ENCODE data around the gene TIAM1.

TIAM1 gene

DNA sequence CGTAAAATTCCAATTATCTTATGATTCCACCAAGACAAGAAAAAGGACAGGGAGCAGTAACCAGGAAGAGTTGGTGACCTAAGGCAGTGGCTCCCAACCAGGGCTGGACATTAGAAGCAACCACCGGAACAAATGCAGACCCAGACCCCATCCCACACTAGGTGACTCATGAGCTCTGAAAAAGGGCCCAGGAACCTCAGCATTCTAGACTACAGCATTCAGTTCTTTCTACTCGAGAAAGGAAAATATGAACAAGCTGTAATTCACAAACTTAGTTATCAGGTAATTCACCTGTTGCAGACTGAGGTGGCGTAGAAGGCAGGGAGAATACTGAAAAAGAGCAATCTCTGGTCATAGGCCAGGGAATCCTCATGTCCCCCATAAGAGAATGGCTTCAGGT is 167.3 kb downstream of the TIAM1 start:
- TF ChIP-seq, protein P1, sequence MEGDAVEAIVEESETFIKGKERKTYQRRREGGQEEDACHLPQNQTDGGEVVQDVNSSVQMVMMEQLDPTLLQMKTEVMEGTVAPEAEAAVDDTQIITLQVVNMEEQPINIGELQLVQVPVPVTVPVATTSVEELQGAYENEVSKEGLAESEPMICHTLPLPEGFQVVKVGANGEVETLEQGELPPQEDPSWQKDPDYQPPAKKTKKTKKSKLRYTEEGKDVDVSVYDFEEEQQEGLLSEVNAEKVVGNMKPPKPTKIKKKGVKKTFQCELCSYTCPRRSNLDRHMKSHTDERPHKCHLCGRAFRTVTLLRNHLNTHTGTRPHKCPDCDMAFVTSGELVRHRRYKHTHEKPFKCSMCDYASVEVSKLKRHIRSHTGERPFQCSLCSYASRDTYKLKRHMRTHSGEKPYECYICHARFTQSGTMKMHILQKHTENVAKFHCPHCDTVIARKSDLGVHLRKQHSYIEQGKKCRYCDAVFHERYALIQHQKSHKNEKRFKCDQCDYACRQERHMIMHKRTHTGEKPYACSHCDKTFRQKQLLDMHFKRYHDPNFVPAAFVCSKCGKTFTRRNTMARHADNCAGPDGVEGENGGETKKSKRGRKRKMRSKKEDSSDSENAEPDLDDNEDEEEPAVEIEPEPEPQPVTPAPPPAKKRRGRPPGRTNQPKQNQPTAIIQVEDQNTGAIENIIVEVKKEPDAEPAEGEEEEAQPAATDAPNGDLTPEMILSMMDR (IDR thresholded peaks at IDR 0.05): no peak

DNA sequence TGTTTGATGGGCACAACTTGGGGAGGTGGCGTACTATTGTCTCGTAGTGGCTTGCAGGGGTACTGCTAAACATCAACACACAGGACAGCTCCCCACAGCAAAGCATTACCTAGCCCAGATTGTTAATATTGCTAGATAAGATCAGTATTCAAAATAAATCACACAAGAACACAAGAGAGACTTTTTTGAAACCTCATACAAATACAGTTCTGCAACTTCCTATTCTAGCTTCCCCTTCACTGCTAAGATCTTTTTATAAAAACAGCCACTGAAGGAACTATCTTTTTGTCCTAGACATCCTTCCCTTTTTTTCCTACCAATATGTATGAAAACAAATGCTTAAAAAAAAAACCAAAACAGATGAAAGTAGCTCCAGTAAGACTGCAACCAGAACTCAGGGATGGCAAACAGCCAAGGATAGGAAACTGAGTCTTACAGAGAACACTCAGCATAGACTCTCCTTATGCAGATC is 167.9 kb downstream of the TIAM1 start:
- TF ChIP-seq, protein P1 (IDR thresholded peaks at IDR 0.05): no peak

DNA sequence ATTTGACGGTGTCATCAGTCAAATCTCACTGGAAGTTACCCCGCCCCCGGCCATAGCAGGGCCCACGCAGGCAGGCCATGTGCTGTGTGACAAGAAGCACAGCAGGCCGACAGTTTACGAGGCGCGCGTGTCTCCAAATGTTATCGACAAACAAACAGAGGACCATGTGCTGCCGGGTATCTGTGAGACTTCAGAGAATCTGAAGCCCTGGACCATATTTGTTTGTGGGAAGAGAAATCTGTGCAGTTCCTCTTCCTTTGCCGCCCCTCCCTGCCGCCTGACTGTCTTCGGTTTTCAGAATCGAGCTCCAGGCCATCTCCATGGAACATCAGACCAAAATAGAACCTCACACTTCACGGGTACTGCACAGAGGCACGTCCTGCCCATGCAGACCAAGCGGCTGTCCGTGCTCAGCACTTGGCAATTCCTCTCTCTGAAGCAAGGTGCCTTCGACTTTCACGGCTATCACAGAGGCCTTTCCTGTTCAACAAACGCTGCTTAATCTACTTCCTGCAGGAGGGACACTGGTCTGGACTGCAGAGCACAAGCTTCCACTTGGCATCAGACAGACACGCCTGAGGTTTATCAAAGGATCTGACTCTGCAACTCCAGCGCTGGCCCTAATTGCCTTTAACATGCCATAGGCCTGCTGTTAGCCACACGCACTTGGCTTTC is 170.0 kb downstream of the TIAM1 start:
- TF ChIP-seq, protein P1 (IDR thresholded peaks at IDR 0.05): no peak

DNA sequence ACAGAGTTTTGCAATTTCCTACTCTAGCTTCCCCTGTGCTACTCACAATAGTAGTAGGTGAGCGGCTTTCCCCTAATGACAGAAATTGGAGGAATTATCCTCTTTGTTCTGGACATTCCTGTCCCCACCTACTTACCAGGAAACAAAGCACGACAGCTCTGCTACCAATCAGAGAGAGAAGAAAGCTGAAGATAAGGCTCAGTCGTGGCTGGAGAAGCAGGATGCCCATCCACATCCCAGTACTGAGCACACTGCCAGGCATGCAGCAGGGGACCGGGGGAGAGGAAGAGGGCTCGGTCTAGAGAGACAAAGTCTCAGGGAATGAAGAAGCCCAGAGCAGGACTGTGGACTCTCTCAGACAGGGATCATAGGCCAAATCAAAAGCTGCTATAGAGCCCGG is 171.7 kb downstream of the TIAM1 start:
- TF ChIP-seq, protein P1 (IDR thresholded peaks at IDR 0.05): no peak

DNA sequence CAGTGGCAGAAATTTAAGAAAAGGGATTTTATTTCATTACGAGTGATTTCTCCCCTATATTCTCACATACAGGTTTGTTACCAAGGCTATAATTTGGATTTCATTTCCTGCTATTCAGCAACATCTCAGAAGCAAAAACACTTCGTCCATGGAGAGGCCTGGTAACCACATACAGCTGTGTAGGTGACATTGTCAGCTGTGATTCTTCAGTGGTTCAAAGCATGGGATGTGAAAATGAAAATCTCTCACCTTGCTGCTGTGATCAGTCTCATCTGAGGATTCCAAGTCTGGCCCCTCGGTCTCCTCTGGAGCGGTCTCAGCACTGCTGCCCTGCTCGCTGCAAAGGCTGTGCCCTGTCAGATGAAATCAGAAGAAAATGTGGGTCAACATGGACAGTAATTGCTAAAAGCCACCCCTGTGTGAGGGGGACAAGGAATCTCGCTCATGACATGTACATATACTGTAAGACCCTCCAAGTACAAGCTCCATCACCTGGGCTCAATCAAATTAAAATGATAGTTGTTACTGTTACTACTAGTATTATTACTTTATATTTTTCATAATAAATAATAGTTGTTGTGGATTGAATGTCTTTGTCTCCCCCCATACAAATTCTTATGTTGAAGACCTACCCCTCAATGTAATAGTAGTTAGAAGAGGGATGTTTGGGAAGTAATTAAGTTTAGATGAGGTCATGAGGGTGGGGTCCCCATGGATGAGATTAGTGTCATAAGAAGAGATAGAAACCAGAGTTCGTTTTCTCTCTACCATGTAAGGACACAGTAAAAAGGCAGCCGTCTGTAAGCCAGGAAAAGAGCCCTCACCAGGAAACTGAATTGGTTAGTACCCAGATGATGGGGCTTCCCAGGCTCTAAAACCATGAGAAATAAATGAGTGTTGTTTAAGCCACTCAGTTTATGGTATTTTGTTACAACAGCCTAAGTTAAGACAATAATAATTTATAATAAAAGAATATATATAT is 179.1 kb downstream of the TIAM1 start:
- TF ChIP-seq, protein P1 (IDR thresholded peaks at IDR 0.05): no peak

DNA sequence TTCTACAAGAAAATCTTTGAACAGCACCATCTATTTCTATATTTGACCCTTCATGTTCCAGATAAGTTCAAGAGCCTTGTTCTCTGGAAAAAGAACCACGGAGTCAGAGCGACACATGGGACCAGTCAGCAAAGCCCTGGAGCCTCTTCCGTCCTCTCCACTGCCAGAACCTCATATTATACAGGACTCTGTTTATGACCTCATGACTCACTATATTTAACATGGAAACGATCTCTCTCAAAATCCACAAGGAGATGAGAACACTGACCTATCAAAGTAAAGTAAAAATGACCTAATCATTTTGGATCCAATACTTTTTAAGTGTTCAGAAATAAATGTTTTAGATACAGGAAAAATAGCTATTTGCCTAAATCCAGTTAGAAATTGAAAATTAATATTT is 181.2 kb downstream of the TIAM1 start:
- TF ChIP-seq, protein P1 (IDR thresholded peaks at IDR 0.05): no peak

DNA sequence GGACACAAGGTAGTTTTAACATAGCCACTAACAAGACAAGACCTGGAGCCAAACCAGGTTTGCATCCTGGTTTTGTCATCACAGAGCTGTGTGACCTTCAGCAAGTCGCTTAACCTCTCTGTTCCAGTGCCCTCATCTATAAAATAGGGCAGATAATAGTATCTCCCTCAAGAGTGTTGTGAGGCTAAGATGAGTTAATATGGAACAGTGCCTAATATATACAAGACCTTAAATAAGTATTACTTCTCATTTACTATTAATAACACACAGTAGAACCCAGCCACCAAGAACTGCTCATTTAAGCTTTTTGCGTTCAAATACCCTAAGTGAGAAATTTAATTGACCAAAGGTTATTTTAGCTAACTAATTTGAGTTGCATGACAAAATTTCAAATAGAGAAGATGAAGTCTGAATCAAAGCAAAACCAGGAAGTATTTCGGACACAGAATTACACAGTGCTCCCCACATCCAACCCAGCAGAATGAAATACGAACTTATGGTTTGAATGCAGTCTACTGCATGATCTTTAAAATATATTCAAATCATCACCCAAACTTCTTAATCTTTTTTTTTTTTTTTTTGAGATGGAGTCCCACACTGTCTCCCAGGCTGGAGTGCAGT is 181.9 kb downstream of the TIAM1 start:
- TF ChIP-seq, protein P1 (IDR thresholded peaks at IDR 0.05): no peak

All from LNCAP (cell line).